Activated naive CD8-positive, alpha-beta T cell treated with anti-CD3 and anti-CD28 coated beads, Interleukin-2, amount 10 ng/mL, durations not matched to agents 7 days and 5 days (primary cell): Measurements from ENCODE around the gene KAZN. TPM values are rescaled to one million over a fixed set of nuclear protein-coding genes. Genes with fewer than 3 reads are reported as not detected.

Experiments used
- ATAC-seq: fragments of 150-1000 bp; cut with Tn5 transposase; one replicate; pipeline ENCODE4 v1.10.0; 2021; ENCODE audit warnings: low read depth, moderate library complexity
- POLR2A ChIA-PET: fragments of 350-600 bp; sonication (Branson Sonifier 250); formaldehyde crosslinking; loops from one replicate; lab custom pipeline; 2021; ENCODE audit warnings: antibody characterized with exemption; lab: Charles Lee
- DNase-seq: peaks from one replicate; pipeline ENCODE4 v3.0.0; 2021
- H3K27ac Mint-ChIP-seq: one replicate; pipeline ENCODE4 v1.8.0; 2022; ENCODE audit warnings: mild to moderate bottlenecking, mixed read lengths
- H3K27me3 Mint-ChIP-seq: one replicate; pipeline ENCODE4 v1.8.0; 2022; ENCODE audit warnings: mild to moderate bottlenecking, moderate library complexity, mixed read lengths
- H3K36me3 Mint-ChIP-seq: one replicate; pipeline ENCODE4 v1.8.0; 2021; ENCODE audit warnings: mild to moderate bottlenecking, mixed read lengths
- H3K4me1 Mint-ChIP-seq: one replicate; pipeline ENCODE4 v1.8.0; 2021; ENCODE audit warnings: mixed read lengths
- H3K4me3 Mint-ChIP-seq: one replicate; pipeline ENCODE4 v1.8.0; 2022; ENCODE audit warnings: mild to moderate bottlenecking, moderate library complexity, mixed read lengths
- H3K9me3 Mint-ChIP-seq: one replicate; pipeline ENCODE4 v1.8.0; 2021; ENCODE audit warnings: mixed read lengths
- total RNA-seq, 2 experiments: library from RNA; stranded (reverse); gene quantifications; one replicate each; pipeline ENCODE4 v1.2.3, GENCODE V29; 2021

The KAZN gene
- total RNA-seq, 2 experiments from 2014 or later = 0.91 to 1.4 TPM

- no peak overlapping the region for H3K4me3 Mint-ChIP-seq
- no peaks in the 10 kb centered on the region for H3K4me1 Mint-ChIP-seq
- DNase-seq (no peak), ATAC-seq (no peak)
- H3K36me3 Mint-ChIP-seq = no peaks in the 10 kb centered on the region
- no peaks in the 10 kb centered on the region for H3K27me3 Mint-ChIP-seq
- H3K27ac Mint-ChIP-seq = no peak overlapping the region
- no peaks in the 10 kb centered on the region for H3K9me3 Mint-ChIP-seq
- POLR2A ChIA-PET = no interaction called here
Observed at GRCh38 chr1:14800014-14800413, 201.5 kb downstream of the KAZN start.

GRCh38 chr1:14800500-14801076 is 202.1 kb downstream of the KAZN start:
- POLR2A ChIA-PET = no interaction called here
- H3K27me3 Mint-ChIP-seq = no peaks in the 10 kb centered on the region
- no peak overlapping the region for H3K27ac Mint-ChIP-seq
- no peaks in the 10 kb centered on the region for H3K36me3 Mint-ChIP-seq
- H3K4me3 Mint-ChIP-seq = no peak overlapping the region
- no peaks in the 10 kb centered on the region for H3K4me1 Mint-ChIP-seq
- no peak for ATAC-seq
- H3K9me3 Mint-ChIP-seq = no peaks in the 10 kb centered on the region
- no peak for DNase-seq

- Mint-ChIP-seq H3K27ac (no peak overlapping the region), H3K4me3 (no peak overlapping the region), H3K36me3 (no peaks in the 10 kb centered on the region), H3K4me1 (no peaks in the 10 kb centered on the region), H3K27me3 (no peaks in the 10 kb centered on the region), H3K9me3 (peaks cover 5% of the 10 kb centered on the region)
- ATAC-seq = no peak
- POLR2A ChIA-PET = interaction anchor here (0.6 kb wide), 1 partner anchor 261 kb away, joined by 3 read pairs; no protein-coding TSS in a partner anchor
- DNase-seq = no peak
Observed at GRCh38 chr1:14803002-14803789, 204.7 kb downstream of the KAZN start.

GRCh38 chr1:14804626-14805025 is 206.1 kb downstream of the KAZN start:
- Mint-ChIP-seq H3K4me1 (no peaks in the 10 kb centered on the region), H3K27ac (no peak overlapping the region), H3K9me3 (peaks cover 6% of the 10 kb centered on the region), H3K4me3 (no peak overlapping the region), H3K36me3 (no peaks in the 10 kb centered on the region), H3K27me3 (no peaks in the 10 kb centered on the region)
- DNase-seq = no peak
- POLR2A ChIA-PET = no interaction called here
- no peak for ATAC-seq

- no peak overlapping the region for H3K27ac Mint-ChIP-seq
- POLR2A ChIA-PET = no interaction called here
Observed at GRCh38 chr1:14806772-14807171, 208.3 kb downstream of the KAZN start.

GRCh38 chr1:14808768-14809167 is 210.3 kb downstream of the KAZN start:
- Mint-ChIP-seq H3K4me3 (no peak overlapping the region), H3K36me3 (no peaks in the 10 kb centered on the region), H3K4me1 (no peaks in the 10 kb centered on the region), H3K27me3 (peaks cover 6% of the 10 kb centered on the region), H3K9me3 (peaks cover 6% of the 10 kb centered on the region), H3K27ac (no peak overlapping the region)
- ATAC-seq (no peak), DNase-seq (no peak)
- POLR2A ChIA-PET = no interaction called here

More at GRCh38 chr1:14806772-14807171, 208.3 kb downstream of the KAZN start:
- no peak for DNase-seq
- no peaks in the 10 kb centered on the region for H3K36me3 Mint-ChIP-seq
- no peaks in the 10 kb centered on the region for H3K4me1 Mint-ChIP-seq
- no peak overlapping the region for H3K4me3 Mint-ChIP-seq
- H3K27me3 Mint-ChIP-seq = peaks cover 6% of the 10 kb centered on the region
- peaks cover 6% of the 10 kb centered on the region for H3K9me3 Mint-ChIP-seq
- ATAC-seq = no peak

GRCh38 chr1:14809191-14809981 is 210.9 kb downstream of the KAZN start:
- peaks cover 6% of the 10 kb centered on the region for H3K9me3 Mint-ChIP-seq
- H3K4me3 Mint-ChIP-seq = no peak overlapping the region
- H3K27ac Mint-ChIP-seq = no peak overlapping the region
- no peak for DNase-seq
- H3K4me1 Mint-ChIP-seq = no peaks in the 10 kb centered on the region
- H3K27me3 Mint-ChIP-seq = peaks cover 6% of the 10 kb centered on the region
- no peaks in the 10 kb centered on the region for H3K36me3 Mint-ChIP-seq
- no peak for ATAC-seq
- POLR2A ChIA-PET = no interaction called here

- Mint-ChIP-seq H3K4me1 (no peaks in the 10 kb centered on the region), H3K27ac (no peak overlapping the region)
- POLR2A ChIA-PET = no interaction called here
Observed at GRCh38 chr1:14810595-14811361, 212.3 kb downstream of the KAZN start.

GRCh38 chr1:14811573-14811972 is 213.1 kb downstream of the KAZN start:
- Mint-ChIP-seq H3K36me3 (no peaks in the 10 kb centered on the region), H3K27ac (no peak overlapping the region), H3K9me3 (peaks cover 5% of the 10 kb centered on the region), H3K4me1 (no peaks in the 10 kb centered on the region), H3K4me3 (no peak overlapping the region), H3K27me3 (peaks cover 6% of the 10 kb centered on the region)
- POLR2A ChIA-PET = no interaction called here
- no peak for DNase-seq
- no peak for ATAC-seq

More at GRCh38 chr1:14810595-14811361, 212.3 kb downstream of the KAZN start:
- peaks cover 6% of the 10 kb centered on the region for H3K9me3 Mint-ChIP-seq
- ATAC-seq (no peak), DNase-seq (no peak)
- peaks cover 6% of the 10 kb centered on the region for H3K27me3 Mint-ChIP-seq
- H3K4me3 Mint-ChIP-seq = no peak overlapping the region
- H3K36me3 Mint-ChIP-seq = no peaks in the 10 kb centered on the region

- POLR2A ChIA-PET = no interaction called here
Observed at GRCh38 chr1:14812189-14812588, 213.7 kb downstream of the KAZN start.

GRCh38 chr1:14815175-14815877 is 216.8 kb downstream of the KAZN start:
- Mint-ChIP-seq H3K27ac (no peak overlapping the region), H3K4me3 (no peak overlapping the region), H3K36me3 (no peaks in the 10 kb centered on the region), H3K9me3 (no peaks in the 10 kb centered on the region), H3K4me1 (no peaks in the 10 kb centered on the region), H3K27me3 (peaks cover 4% of the 10 kb centered on the region)
- ATAC-seq (no peak), DNase-seq (no peak)
- POLR2A ChIA-PET = no interaction called here

More at GRCh38 chr1:14812189-14812588, 213.7 kb downstream of the KAZN start:
- ATAC-seq (no peak), DNase-seq (no peak)
- Mint-ChIP-seq H3K9me3 (peaks cover 5% of the 10 kb centered on the region), H3K36me3 (no peaks in the 10 kb centered on the region), H3K27me3 (peaks cover 6% of the 10 kb centered on the region), H3K4me3 (no peak overlapping the region), H3K4me1 (no peaks in the 10 kb centered on the region), H3K27ac (no peak overlapping the region)

GRCh38 chr1:14817223-14818170 is 219.0 kb downstream of the KAZN start:
- ATAC-seq = no peak
- DNase-seq = no peak
- Mint-ChIP-seq H3K4me1 (no peaks in the 10 kb centered on the region), H3K27me3 (no peaks in the 10 kb centered on the region), H3K36me3 (no peaks in the 10 kb centered on the region), H3K27ac (no peak overlapping the region), H3K9me3 (no peaks in the 10 kb centered on the region), H3K4me3 (no peak overlapping the region)
- POLR2A ChIA-PET = no interaction called here
